ENCODE data around the gene TTLL8.
"Not testable (repeated sequence)": the region's sequence is repeated elsewhere in the genome, so short reads cannot be mapped to it uniquely, and the experiment has no call there.

Gene TTLL8

DNA sequence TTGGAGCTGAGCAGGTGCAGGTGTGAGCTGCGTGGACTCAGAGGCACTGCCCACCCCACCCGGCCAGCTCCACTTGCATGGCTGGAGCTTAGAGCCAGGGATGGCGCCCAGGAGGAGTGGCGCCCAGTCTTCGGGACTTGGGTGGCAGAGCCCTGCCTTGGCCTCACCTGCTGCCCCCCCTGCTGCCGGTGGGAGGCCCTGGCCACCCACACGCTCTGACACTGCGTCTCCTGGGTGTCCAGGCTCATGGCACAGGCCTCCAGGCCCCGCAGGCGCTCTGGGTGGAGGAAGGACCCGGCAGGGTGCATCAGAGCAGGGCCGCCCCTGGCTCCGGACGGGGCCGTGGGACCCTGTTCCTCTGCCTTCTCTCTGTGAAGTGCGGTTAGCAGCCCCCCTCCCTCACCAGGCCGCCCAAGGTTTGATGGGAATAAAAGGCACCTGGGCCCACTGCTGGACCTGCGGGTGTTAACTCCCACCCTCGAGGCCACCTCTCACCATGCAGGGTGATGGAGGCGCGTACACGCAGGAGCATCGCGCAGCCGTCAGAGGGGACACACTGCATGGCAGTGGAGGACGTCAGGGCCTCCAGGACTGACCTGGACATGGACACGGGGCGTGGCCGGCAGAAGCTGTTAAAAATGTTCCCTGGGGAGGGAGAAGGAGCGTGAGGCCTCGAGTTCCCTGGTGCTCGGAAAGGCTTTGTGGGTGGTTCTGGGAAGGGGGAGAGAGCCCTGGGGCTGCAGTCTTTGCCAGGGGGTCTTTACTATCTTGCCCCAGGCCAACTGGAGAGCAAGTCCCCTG, 57.3 kb downstream of the TTLL8 start:
- DNase-seq (ENCODE audit: low read depth) = no peak

DNA sequence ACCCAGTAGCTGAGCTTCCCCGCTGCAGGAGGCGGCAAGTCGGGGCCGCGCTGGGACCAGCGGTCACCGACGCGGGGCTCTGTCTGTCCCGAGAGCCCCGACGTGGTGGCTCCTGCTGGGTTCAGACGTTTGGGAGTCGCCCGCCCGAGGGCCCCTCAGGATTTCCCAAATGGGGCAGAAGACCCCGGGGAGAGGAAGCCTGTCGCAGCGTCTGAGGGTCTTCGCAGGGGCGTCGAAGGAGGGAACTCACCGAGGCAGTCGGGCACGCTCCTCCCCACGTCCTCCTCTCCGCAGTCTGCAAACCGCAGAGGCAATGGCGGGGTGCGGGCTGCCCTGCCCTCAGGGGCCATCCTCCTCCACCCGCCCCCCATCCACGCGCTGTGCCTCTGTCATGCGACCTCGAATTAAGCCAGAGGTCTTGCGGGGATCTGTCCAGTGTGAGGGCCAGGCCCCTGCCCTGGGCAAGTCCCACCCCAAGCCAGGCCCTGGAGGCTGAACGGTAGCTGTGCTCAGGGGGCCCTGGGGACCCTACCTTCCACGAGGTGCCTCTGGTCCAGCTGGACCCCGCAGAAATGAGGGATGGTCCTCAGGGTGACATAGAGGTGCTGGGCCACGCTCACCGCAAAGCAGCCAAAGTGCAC, 58.0 kb downstream of the TTLL8 start:
- DNase-seq (ENCODE audit: low read depth) = no peak

DNA sequence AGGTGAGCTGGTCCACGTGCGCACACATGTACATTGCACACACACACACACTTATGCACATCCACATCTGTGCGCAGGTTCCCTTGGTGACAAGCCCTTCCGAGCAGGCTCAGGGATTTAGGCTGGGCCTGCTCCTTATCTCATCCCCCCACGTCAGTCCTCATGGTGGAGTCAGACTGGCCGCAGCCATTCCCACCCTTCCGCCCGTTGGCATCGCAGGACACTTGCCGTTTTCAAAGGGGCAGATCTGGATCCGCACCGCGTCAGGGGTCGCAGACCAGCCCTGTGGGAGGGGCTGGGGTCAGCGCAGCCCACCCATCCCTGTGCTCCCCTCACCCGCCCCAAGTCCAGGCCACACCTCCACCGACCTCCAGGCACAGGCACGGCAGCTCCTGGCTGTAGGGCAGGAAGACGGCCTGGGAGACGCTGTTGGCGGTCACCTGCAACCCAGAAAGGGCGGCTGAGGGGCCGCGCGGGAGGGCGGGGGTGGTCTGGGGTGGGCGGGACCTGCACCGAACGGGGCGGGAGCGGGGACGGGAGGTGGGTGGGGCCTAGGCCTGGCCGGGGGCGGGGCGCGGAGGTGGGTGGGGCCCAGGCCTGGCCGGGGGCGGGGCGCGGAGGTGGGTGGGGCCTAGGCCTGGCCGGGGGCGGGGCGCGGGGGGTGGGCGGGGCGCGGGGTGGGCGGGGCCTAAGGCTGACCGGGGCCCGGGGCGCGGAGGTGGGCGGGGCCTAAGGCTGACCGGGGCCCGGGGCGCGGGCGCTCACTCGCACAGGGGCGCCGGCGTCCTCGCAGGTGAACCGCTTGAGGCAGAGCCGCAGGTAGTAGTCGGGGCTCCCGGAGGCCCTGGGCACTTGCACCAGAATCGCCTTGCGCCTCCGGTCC, 58.8 kb downstream of the TTLL8 start:
- no peak for DNase-seq (ENCODE audit: low read depth)

- no peak for DNase-seq (ENCODE audit: low read depth)
Measured at GRCh38 chr22:49998718-49999062, 59.4 kb downstream of the TTLL8 start.

- DNase-seq (ENCODE audit: low read depth) = no peak
Measured at GRCh38 chr22:49997932-49998717, 60.0 kb downstream of the TTLL8 start.

- no peak for DNase-seq (ENCODE audit: low read depth)
Measured at GRCh38 chr22:49997251-49997599, 60.9 kb downstream of the TTLL8 start.

- DNase-seq (ENCODE audit: low read depth) = no peak
Measured at GRCh38 chr22:49996518-49997250, 61.4 kb downstream of the TTLL8 start.

- no peak for DNase-seq (ENCODE audit: low read depth)
Measured at GRCh38 chr22:49996119-49996517, 62.0 kb downstream of the TTLL8 start.

DNA sequence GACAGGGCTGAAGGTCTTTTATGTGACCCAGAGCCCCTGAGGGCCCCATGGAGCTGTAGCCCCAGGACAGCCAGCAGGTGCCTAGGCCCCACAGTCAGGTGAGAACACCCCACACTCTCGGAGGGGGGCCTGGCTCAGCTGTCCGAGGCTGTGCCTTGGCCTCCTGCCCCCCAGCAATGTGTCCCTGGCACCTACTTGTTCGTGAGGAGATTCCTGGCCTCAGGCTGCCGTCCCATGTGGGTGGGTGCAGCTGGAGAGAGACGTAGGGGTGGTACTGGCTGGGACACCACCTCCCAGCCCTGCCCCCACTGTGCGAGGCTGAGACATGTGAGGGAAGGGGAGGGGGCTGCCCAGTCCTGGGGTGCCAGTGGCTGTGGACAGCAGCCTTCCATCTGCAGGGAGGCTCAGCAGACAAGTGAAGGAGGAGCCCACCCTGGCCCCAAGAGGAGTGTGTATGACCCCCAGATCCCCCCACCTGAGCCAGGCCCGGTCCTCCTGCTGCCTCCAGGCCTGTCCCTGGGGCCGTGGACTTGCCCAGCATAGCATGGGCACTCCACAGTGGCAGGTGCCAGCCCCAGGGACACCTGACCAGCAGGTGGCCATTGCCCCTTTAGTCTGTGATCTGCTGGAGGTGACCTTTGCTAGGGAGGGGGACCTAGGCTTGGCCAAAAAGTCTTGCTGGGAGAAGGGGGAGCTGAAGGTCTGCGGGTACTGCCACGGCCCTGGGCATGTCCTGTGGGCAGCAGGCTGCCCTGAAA, 62.6 kb downstream of the TTLL8 start:
- DNase-seq (ENCODE audit: low read depth) = no peak

GRCh38 chr22:49995041-49995360, 63.1 kb downstream of the TTLL8 start:
- DNase-seq (ENCODE audit: low read depth) = no peak

GRCh38 chr22:49994361-49995040, 63.6 kb downstream of the TTLL8 start:
- DNase-seq (ENCODE audit: low read depth) = no peak

- no peak for DNase-seq (ENCODE audit: low read depth)
Measured at GRCh38 chr22:49993649-49994360, 64.3 kb downstream of the TTLL8 start.

GRCh38 chr22:49992921-49993648, 65.0 kb downstream of the TTLL8 start:
- DNase-seq (ENCODE audit: low read depth) = no peak

- no peak for DNase-seq (ENCODE audit: low read depth)
Measured at GRCh38 chr22:49991907-49992533, 66.1 kb downstream of the TTLL8 start.

- DNase-seq (ENCODE audit: low read depth) = no peak
Measured at GRCh38 chr22:49991167-49991566, 66.9 kb downstream of the TTLL8 start.

DNA sequence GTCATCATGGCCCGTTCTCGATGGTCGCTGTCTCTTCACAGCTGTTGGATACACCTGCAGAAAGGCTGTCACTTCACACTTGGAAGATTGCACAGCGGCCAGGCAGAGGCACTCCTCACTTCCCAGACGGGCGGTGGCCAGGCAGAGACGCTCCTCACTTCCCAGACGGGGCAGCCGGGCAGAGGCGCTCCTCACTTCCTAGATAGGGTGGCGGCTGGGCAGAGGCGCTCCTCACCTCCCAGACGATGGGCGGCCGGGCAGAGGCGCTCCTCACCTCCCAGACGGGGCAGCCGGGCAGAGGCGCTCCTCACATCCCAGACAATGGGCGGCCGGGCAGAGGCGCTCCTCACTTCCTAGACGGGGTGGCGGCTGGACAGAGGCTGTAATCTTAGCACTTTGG, 68.3 kb downstream of the TTLL8 start:
- not testable (repeated sequence) for DNase-seq (ENCODE audit: low read depth)

- DNase-seq (ENCODE audit: low read depth) = no peak
Measured at GRCh38 chr22:49986325-49986724, 71.8 kb downstream of the TTLL8 start.
